ENCODE data around the gene C2CD5.
"Not testable (repeated sequence)": the region's sequence is repeated elsewhere in the genome, so short reads cannot be mapped to it uniquely, and the experiment has no call there.

Gene C2CD5

GRCh38 chr12:22536346-22536945 is 7.9 kb downstream of the C2CD5 start:
- no peak for DNase-seq (ENCODE audit: low read depth)

GRCh38 chr12:22535478-22535877 is 8.9 kb downstream of the C2CD5 start:
- no peak for DNase-seq (ENCODE audit: low read depth)

GRCh38 chr12:22535038-22535437 is 9.3 kb downstream of the C2CD5 start:
- DNase-seq (ENCODE audit: low read depth): no peak

- no peak for DNase-seq (ENCODE audit: low read depth)
Observed at GRCh38 chr12:22533155-22533554, 11.2 kb downstream of the C2CD5 start.

- DNase-seq (ENCODE audit: low read depth): no peak
Observed at GRCh38 chr12:22532317-22532716, 12.0 kb downstream of the C2CD5 start.

- DNase-seq (ENCODE audit: low read depth): no peak
Observed at GRCh38 chr12:22531205-22531604, 13.1 kb downstream of the C2CD5 start.

GRCh38 chr12:22529281-22530060 is 14.9 kb downstream of the C2CD5 start:
- DNase-seq (ENCODE audit: low read depth): no peak

- no peak for DNase-seq (ENCODE audit: low read depth)
Observed at GRCh38 chr12:22527999-22528398, 16.3 kb downstream of the C2CD5 start.

- DNase-seq (ENCODE audit: low read depth): no peak
Observed at GRCh38 chr12:22526836-22527235, 17.5 kb downstream of the C2CD5 start.

GRCh38 chr12:22525426-22525825 is 18.9 kb downstream of the C2CD5 start:
- no peak for DNase-seq (ENCODE audit: low read depth)

GRCh38 chr12:22518998-22519397 is 25.3 kb downstream of the C2CD5 start:
- DNase-seq (ENCODE audit: low read depth): no peak

GRCh38 chr12:22518060-22518719 is 26.2 kb downstream of the C2CD5 start:
- DNase-seq (ENCODE audit: low read depth): no peak

- no peak for DNase-seq (ENCODE audit: low read depth)
Observed at GRCh38 chr12:22514875-22515274, 29.5 kb downstream of the C2CD5 start.

- DNase-seq (ENCODE audit: low read depth): no peak
Observed at GRCh38 chr12:22505826-22506225, 38.5 kb downstream of the C2CD5 start.

GRCh38 chr12:22500100-22500499 is 44.2 kb downstream of the C2CD5 start:
- no peak for DNase-seq (ENCODE audit: low read depth)

- DNase-seq (ENCODE audit: low read depth): no peak
Observed at GRCh38 chr12:22499445-22499844, 44.9 kb downstream of the C2CD5 start.

- DNase-seq (ENCODE audit: low read depth): no peak
Observed at GRCh38 chr12:22494319-22494718, 50.0 kb downstream of the C2CD5 start.

GRCh38 chr12:22491034-22491433 is 53.3 kb downstream of the C2CD5 start:
- DNase-seq (ENCODE audit: low read depth): no peak

GRCh38 chr12:22488478-22488877 is 55.9 kb downstream of the C2CD5 start:
- no peak for DNase-seq (ENCODE audit: low read depth)

- DNase-seq (ENCODE audit: low read depth): not testable (repeated sequence)
Observed at GRCh38 chr12:22487683-22488082, 56.7 kb downstream of the C2CD5 start.

GRCh38 chr12:22481547-22482104 is 62.7 kb downstream of the C2CD5 start:
- DNase-seq (ENCODE audit: low read depth): no peak

- not testable (repeated sequence) for DNase-seq (ENCODE audit: low read depth)
Observed at GRCh38 chr12:22480814-22481213, 63.5 kb downstream of the C2CD5 start.

GRCh38 chr12:22480016-22480415 is 64.3 kb downstream of the C2CD5 start:
- DNase-seq (ENCODE audit: low read depth): no peak

Measured in stimulated activated CD4-positive, alpha-beta T cell treated with anti-CD3 and anti-CD28 coated beads, Interleukin-2, amount 100 ng/mL, for 4 hours (primary cell).